ENCODE data around the gene PINK1.

GRCh38 chr1:20645414-20645813, 12.2 kb downstream of the PINK1 start:
- TF ChIP-seq CTCF (IDR thresholded peaks at IDR 0.05; ENCODE audit: low read length) (no peak), EZH2 (IDR thresholded peaks at IDR 0.05; ENCODE audit: borderline replicate concordance, low read length) (no peak)

Measured in OCI-LY1 (cell line).